ENCODE data around the gene MAP3K7CL.

The MAP3K7CL gene

GRCh38 chr21:29124645-29125044 lies 5.8 kb upstream of the MAP3K7CL start:
- no peak for DNase-seq (ENCODE audit: low read depth, low spot score)
- no peak for TF ChIP-seq CTCF (IDR thresholded peaks at IDR 0.05; ENCODE audit: insufficient read depth, low read length, missing control alignments)
- CTCF ChIA-PET = interaction anchor here (0.9 to 1.8 kb wide), 3 partner anchors 11 to 39 kb away, joined by 3 to 5 read pairs (median 4); no protein-coding TSS in a partner anchor
- POLR2A ChIA-PET = no interaction called here
- H3K4me3 ChIP-seq (ENCODE audit: low read depth, low read length) = no peak overlapping the region

- no peak overlapping the region for H3K4me3 ChIP-seq (ENCODE audit: low read depth, low read length)
- CTCF ChIA-PET = interaction anchor here (1.8 kb wide), 1 partner anchor 10 kb away, joined by 5 read pairs; no protein-coding TSS in a partner anchor
- no peak for TF ChIP-seq CTCF (IDR thresholded peaks at IDR 0.05; ENCODE audit: insufficient read depth, low read length, missing control alignments)
- no peak for DNase-seq (ENCODE audit: low read depth, low spot score)
- POLR2A ChIA-PET = no interaction called here
Observed at GRCh38 chr21:29125191-29125590, 5.3 kb upstream of the MAP3K7CL start.

- POLR2A ChIA-PET = no interaction called here
- CTCF ChIA-PET = no interaction called here
- no peak for DNase-seq (ENCODE audit: low read depth, low spot score)
- no peak overlapping the region for H3K4me3 ChIP-seq (ENCODE audit: low read depth, low read length)
- TF ChIP-seq CTCF (IDR thresholded peaks at IDR 0.05; ENCODE audit: insufficient read depth, low read length, missing control alignments) = no peak
Observed at GRCh38 chr21:29125979-29126378, 4.5 kb upstream of the MAP3K7CL start.

- TF ChIP-seq CTCF (IDR thresholded peaks at IDR 0.05; ENCODE audit: insufficient read depth, low read length, missing control alignments) = no peak
- ChIA-PET POLR2A (interaction anchor here (0.5 kb wide), 1 partner anchor 8 kb away, joined by 3 read pairs; no protein-coding TSS in a partner anchor), CTCF (interaction anchor here (0.9 kb wide), 1 partner anchor 37 kb away, joined by 3 read pairs; no protein-coding TSS in a partner anchor)
- H3K4me3 ChIP-seq (ENCODE audit: low read depth, low read length) = no peak overlapping the region
- DNase-seq (ENCODE audit: low read depth, low spot score) = no peak
Observed at GRCh38 chr21:29133241-29133640, 2.8 kb downstream of the MAP3K7CL start.

GRCh38 chr21:29133796-29134195 lies 3.4 kb downstream of the MAP3K7CL start:
- POLR2A ChIA-PET = no interaction called here
- TF ChIP-seq CTCF (IDR thresholded peaks at IDR 0.05; ENCODE audit: insufficient read depth, low read length, missing control alignments) = no peak
- CTCF ChIA-PET = interaction anchor here (0.9 kb wide), 1 partner anchor 37 kb away, joined by 3 read pairs; no protein-coding TSS in a partner anchor
- no peak for DNase-seq (ENCODE audit: low read depth, low spot score)
- no peak overlapping the region for H3K4me3 ChIP-seq (ENCODE audit: low read depth, low read length)

- CTCF ChIA-PET = interaction anchor here (0.6 to 1.6 kb wide), 3 partner anchors 9 to 59 kb away, joined by 3 to 5 read pairs (median 3); no protein-coding TSS in a partner anchor
- no peak for TF ChIP-seq CTCF (IDR thresholded peaks at IDR 0.05; ENCODE audit: insufficient read depth, low read length, missing control alignments)
- POLR2A ChIA-PET = no interaction called here
- DNase-seq (ENCODE audit: low read depth, low spot score) = no peak
- no peak overlapping the region for H3K4me3 ChIP-seq (ENCODE audit: low read depth, low read length)
Observed at GRCh38 chr21:29135481-29135880, 5.0 kb downstream of the MAP3K7CL start.
